ENCODE measurements around the gene ARHGAP27.
"Not testable (repeated sequence)": the region's sequence is repeated elsewhere in the genome, so short reads cannot be mapped to it uniquely, and the experiment has no call there.

Gene ARHGAP27, protein sequence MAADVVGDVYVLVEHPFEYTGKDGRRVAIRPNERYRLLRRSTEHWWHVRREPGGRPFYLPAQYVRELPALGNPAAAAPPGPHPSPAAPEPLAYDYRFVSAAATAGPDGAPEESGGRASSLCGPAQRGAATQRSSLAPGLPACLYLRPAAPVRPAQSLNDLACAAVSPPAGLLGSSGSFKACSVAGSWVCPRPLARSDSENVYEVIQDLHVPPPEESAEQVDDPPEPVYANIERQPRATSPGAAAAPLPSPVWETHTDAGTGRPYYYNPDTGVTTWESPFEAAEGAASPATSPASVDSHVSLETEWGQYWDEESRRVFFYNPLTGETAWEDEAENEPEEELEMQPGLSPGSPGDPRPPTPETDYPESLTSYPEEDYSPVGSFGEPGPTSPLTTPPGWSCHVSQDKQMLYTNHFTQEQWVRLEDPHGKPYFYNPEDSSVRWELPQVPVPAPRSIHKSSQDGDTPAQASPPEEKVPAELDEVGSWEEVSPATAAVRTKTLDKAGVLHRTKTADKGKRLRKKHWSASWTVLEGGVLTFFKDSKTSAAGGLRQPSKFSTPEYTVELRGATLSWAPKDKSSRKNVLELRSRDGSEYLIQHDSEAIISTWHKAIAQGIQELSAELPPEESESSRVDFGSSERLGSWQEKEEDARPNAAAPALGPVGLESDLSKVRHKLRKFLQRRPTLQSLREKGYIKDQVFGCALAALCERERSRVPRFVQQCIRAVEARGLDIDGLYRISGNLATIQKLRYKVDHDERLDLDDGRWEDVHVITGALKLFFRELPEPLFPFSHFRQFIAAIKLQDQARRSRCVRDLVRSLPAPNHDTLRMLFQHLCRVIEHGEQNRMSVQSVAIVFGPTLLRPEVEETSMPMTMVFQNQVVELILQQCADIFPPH

DNA sequence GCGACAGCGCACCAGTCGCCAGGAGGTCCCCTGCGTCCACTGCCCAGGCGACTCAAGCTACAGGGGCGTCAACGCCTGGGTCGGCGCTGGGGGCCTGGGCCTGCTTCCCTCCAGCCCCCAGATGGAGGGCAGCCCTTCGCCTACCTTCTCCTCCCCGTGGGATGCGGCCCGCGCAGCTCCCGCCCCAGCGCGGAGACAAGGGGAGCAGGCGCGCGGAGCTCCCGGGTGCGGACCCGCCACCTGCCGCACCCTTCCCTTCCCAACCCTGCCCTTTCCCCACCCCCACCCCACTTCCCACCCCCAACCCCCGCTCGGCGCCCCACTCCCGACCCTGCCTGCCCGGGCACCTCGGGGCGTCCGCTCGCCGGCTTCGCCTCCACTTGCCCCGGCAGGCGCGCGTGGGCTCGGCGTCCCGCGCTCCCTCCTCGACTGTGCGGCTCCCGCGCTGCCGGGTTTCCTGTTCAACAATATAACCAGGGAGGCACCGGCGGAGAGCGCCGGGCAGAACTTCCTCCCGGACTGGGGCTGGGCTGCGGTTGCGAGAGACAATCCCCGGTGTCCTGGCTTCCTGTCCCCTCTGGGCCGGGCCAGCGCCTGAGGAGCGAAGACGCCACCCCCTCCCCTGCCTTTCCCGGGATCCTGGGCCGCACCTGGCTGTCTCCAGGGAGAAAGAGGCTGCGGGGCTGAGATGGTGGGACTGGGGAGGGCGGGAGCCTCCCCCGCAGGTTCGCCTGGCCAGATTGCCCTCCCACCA, at the start of gene ARHGAP27:
Gene ARHGAP27 (minus strand): TSS at position 466 of the 754 bp plus-strand sequence. CDS start 2,591 bp downstream, outside the sequence.
- DNase-seq, result no peak

- DNase-seq, result not testable (repeated sequence)
These were observed 49.6 kb upstream of the ARHGAP27 start for GRCh38 chr17:45482317-45482716.

DNA sequence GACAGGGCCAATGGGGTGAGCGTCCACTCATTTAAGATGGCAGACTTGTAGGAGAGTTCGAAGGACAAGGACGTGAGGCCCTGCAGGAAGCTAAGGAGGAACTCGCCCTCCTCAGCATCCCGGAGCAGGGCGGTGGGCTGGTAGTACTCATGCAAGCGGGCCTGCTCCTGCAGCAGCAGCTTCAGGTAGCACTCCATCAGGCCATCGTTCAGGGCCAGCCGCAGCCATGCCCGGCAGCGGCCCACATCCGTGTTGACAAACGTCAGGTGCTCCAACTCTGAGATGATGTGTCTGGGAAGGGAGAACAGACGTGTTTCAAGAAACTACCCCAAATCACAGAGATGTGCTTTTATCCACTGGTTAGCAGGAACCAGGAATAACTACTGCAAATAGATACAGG, 42.8 kb upstream of the ARHGAP27 start:
- DNase-seq, result not testable (repeated sequence)

- not testable (repeated sequence) for DNase-seq
These were observed 39.6 kb upstream of the ARHGAP27 start for GRCh38 chr17:45472249-45472648.

DNA sequence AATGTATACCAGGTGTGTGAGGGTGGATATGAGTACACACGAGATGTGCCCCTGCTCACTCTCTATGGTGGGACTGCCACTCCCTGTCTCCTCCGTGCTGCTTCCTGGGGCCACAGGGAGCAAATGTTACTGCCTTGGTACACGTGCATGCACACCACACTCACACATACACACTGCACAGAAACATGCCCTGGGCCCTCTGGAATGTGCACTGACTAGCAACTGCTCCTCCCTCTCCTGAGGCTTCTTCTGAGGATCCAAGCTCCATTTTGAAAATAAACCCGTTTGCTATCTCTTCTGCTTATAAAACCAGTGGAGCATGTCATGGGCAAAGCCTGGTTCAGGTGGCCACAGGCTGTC, 36.5 kb upstream of the ARHGAP27 start:
- not testable (repeated sequence) for DNase-seq

DNA sequence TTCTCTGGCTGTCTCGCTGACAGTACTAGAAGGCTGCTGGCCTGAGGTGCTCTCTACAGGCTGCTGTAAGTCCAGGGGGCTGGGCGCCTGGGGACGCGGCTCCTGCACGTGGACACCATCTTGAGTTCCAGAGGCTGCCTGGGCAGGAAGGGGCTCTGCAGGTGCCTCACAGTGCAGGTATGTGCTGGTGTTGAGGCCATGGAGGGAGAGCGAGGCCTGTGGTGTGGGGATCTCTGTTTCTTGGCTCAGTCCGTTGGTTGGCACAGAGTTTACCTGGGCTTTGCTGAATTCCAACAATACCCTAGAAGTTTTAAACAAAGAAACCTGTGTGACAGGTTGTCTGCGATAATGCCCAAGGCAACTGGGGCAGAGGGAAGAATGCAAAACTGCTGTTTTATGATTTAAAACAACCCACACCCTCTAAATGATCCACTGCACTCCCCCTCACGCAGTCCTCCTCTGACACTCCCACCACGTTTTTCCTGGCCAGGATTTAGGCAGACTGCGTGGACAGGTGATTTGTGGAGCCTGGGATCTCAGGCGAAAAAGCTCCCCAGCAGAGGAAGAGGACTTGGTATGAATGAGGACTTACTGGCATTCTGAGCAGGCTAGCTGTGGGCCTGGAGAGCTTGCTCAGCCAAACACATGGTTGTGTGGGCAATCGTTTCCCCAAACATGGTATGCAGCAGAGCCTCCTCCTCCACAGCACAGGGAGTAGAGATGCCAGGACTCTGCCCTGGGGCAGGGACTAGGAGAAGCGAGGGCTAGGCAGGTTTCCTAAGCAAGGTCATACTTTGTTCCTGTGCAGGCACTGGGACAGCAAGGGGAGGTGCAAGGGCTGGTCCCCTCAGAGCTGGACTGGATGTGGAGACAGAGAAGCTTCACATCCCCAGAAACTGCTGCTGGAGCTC, 35.9 kb upstream of the ARHGAP27 start:
- DNase-seq, result not testable (repeated sequence)

GRCh38 chr17:45461524-45462327, 29.1 kb upstream of the ARHGAP27 start:
- DNase-seq, result not testable (repeated sequence)

DNA sequence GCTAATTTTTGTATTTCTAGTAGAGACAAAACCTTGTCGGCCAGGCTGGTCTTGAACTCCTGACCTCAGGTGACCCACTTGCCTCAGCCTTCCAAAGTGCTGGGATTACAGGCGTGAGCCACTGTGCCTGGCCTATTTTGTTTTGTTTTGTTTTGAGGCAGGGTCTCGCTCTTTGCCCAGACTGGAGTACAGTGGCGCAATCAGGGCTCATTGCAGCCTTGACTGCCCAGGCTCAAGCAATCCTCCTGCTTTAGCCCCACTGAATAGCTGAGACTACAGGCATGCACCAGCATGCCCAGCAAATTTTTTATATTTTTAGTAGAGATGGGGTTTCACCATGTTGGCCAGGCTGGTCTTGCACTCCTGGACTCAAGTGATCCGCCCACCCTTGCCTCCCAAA, 27.8 kb upstream of the ARHGAP27 start:
- not testable (repeated sequence) for DNase-seq

- not testable (repeated sequence) for DNase-seq
These were observed 21.7 kb upstream of the ARHGAP27 start for GRCh38 chr17:45454341-45454740.

DNA sequence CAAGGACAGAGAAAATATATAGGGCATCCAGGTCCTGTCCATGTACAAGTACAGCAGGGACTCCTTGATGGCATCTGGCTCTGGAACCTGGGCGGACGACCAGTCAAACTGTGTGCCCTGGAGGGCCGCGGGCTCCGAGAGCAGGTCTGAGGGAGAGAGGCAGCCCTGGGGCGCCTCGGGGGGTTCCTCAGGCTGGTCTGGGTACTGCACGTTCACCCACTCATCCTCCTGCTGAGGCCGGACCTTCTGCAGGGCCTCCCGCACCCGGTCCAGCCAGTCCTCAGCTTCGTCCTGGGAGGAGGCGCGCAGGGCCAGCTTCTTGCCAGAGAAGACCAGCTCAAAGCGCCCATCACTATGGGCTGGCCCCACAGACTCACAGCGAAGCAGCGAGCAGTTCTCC, 21.1 kb upstream of the ARHGAP27 start:
- not testable (repeated sequence) for DNase-seq

- DNase-seq, result not testable (repeated sequence)
These were observed 20.5 kb upstream of the ARHGAP27 start for GRCh38 chr17:45453225-45453534.

DNA sequence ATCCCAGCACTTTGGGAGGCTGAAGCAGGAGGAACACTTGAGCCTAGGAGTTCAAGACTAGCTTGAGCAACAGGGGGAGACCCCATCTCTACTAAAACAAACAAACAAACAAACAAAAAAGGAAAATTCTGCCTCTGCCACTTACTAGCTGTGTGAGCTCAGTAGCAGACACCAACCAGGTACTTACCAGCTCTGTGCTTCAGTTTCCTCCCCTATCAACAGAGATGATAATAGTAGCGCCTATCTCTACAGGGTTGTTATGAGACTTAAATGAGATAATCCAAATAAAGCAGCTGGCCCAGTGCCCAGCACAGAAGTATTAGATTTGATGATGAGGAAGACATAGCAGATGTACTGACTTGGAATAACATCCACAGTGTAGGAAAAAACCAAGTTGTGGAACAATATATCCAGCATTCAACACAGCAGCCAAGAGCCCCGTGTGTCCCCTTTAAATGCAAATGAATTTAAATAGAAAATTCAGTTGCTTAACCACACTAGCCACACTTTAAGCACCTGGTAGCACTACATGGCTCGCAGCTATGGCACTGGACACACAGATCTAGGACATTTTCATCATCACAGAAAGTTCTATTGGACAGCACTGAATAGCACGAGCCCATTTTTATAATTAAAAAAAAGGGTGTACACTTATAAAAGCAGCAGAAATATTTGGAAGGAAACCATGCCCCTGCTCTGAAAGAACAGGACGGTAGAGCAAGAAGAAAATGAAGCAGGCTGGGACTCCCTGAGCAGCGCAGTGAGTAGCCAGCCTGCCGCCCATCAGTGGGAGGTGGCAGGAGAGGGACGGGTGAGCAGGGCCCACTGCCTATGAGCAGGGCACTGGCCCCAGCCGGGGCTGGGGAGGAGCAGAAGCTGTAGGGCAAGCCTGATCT, 19.9 kb upstream of the ARHGAP27 start:
- DNase-seq, result not testable (repeated sequence)

- not testable (repeated sequence) for DNase-seq
These were observed 19.0 kb upstream of the ARHGAP27 start for GRCh38 chr17:45451660-45452059.

DNA sequence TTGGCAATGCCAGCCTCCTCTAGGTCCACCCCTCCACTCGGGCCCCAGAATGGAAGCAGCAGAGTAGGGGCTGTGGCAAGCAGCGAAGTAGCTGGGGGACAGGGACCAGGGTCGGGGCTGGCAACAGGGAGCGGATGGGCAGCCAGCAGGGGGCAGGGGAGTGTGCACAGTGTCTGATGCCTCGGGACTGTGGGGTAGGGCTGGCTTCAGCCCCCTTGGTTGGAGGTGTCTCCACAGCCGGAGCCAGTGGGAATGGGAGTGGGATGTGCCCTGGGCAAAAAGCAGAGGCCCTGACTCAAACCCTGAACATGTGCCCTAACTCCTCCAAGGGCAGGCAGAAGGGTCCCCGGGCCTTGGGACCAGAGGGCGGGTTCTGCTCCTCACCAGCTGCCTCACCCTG, 18.5 kb upstream of the ARHGAP27 start:
- DNase-seq, result no peak

GRCh38 chr17:45449708-45450329, 17.1 kb upstream of the ARHGAP27 start:
- not testable (repeated sequence) for DNase-seq

- not testable (repeated sequence) for DNase-seq
These were observed 16.6 kb upstream of the ARHGAP27 start for GRCh38 chr17:45449260-45449659.

DNA sequence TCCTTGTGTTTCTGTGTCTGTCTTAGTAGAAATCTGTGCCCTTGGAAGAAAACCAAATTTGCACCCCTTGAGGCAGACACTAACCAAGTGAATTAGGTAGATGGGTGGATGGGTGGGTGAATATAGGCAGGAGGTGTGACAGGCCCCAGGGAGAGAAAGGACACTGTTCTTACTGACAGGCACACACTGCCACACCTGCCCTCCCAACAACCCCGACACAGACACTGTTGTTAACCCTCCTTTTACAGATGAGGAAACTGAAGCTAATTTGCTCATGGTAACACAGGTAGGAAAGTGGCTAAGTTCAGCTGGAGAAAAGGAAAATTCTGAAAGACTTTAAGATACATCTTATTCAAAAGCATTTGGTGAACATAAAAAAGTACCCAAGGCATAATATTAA, 15.8 kb upstream of the ARHGAP27 start:
- DNase-seq, result not testable (repeated sequence)

- not testable (repeated sequence) for DNase-seq
These were observed 15.4 kb upstream of the ARHGAP27 start for GRCh38 chr17:45448066-45448465.

DNA sequence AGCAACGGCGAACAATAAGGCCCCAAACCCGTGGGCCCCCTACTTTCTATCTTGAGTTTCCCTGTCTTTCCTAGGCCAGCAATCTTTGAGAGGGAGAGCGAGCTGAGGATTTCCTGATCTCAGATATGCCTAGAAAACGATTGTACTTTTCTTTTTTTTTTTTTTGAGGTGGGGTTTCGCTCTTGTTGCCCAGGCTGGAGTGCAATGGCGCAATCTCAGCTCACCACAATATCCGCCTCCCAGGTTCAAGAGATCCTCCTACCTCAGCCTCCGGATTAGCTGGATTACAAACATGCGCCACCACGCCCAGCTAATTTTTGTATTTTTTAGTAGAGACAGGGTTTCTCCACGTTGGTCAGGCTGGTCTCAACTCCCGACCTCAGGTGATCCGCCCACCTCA, 15.0 kb upstream of the ARHGAP27 start:
- not testable (repeated sequence) for DNase-seq

All from activated CD8-positive, alpha-beta memory T cell treated with anti-CD3 and anti-CD28 coated beads, Interleukin-2, amount 50 U/mL, for 48 hours (primary cell).